Measurements from ENCODE around the gene ATP8A2. TPM values are rescaled to one million over a fixed set of nuclear protein-coding genes. Genes with fewer than 3 reads are reported as not detected.
"Not testable (repeated sequence)": the region's sequence is repeated elsewhere in the genome, so short reads cannot be mapped to it uniquely, and the experiment has no call there.

The ATP8A2 gene
- 10 to 100 TPM in 1 of 4 donors, 1 to 10 TPM in 3; 5.2 to 11.3 (median 6.8) TPM for polyA plus RNA-seq (ENCODE audit: insufficient read length in 4 of 4)

GRCh38 chr13:25371875-25372283, at the start of gene ATP8A2:
TSS of gene ATP8A2 (plus strand) at chr13:25371974. CDS start at chr13:25372213, 239 bp downstream.
- DNase-seq (ENCODE audit: low read depth in 4 of 4, low spot score in 3 of 4) = no peak

- DNase-seq (ENCODE audit: low read depth in 4 of 4, low spot score in 3 of 4) = no peak
Measured at GRCh38 chr13:25324100-25324499, 47.7 kb upstream of the ATP8A2 start.

- DNase-seq (ENCODE audit: low read depth in 4 of 4, low spot score in 3 of 4) = no peak
Measured at GRCh38 chr13:25329706-25330105, 42.1 kb upstream of the ATP8A2 start.

GRCh38 chr13:25330541-25330940, 41.2 kb upstream of the ATP8A2 start:
- DNase-seq (ENCODE audit: low read depth in 4 of 4, low spot score in 3 of 4) = no peak

- DNase-seq (ENCODE audit: low read depth in 4 of 4, low spot score in 3 of 4) = no peak
Measured at GRCh38 chr13:25335856-25336255, 35.9 kb upstream of the ATP8A2 start.

GRCh38 chr13:25345576-25345975, 26.2 kb upstream of the ATP8A2 start:
- DNase-seq (ENCODE audit: low read depth in 4 of 4, low spot score in 3 of 4) = no peak

GRCh38 chr13:25347151-25347550, 24.6 kb upstream of the ATP8A2 start:
- DNase-seq (ENCODE audit: low read depth in 4 of 4, low spot score in 3 of 4) = no peak

GRCh38 chr13:25351404-25351803, 20.4 kb upstream of the ATP8A2 start:
- DNase-seq (ENCODE audit: low read depth in 4 of 4, low spot score in 3 of 4) = no peak

- no peak for DNase-seq (ENCODE audit: low read depth in 4 of 4, low spot score in 3 of 4)
Measured at GRCh38 chr13:25352230-25352629, 19.5 kb upstream of the ATP8A2 start.

GRCh38 chr13:25352806-25353205, 19.0 kb upstream of the ATP8A2 start:
- no peak for DNase-seq (ENCODE audit: low read depth in 4 of 4, low spot score in 3 of 4)

GRCh38 chr13:25353344-25353743, 18.4 kb upstream of the ATP8A2 start:
- no peak for DNase-seq (ENCODE audit: low read depth in 4 of 4, low spot score in 3 of 4)

GRCh38 chr13:25354377-25354776, 17.4 kb upstream of the ATP8A2 start:
- DNase-seq (ENCODE audit: low read depth in 4 of 4, low spot score in 3 of 4) = no peak

GRCh38 chr13:25360443-25360842, 11.3 kb upstream of the ATP8A2 start:
- DNase-seq (ENCODE audit: low read depth in 4 of 4, low spot score in 3 of 4) = not testable (repeated sequence)

GRCh38 chr13:25365720-25366235, 6.0 kb upstream of the ATP8A2 start:
- no peak for DNase-seq (ENCODE audit: low read depth in 4 of 4, low spot score in 3 of 4)

- DNase-seq (ENCODE audit: low read depth in 4 of 4, low spot score in 3 of 4) = no peak
Measured at GRCh38 chr13:25371158-25371874, 458 bp upstream of the ATP8A2 start.

- DNase-seq (ENCODE audit: low read depth in 4 of 4, low spot score in 3 of 4) = no peak
Measured at GRCh38 chr13:25372284-25373081, 709 bp downstream of the ATP8A2 start.

- DNase-seq (ENCODE audit: low read depth in 4 of 4, low spot score in 3 of 4) = no peak
Measured at GRCh38 chr13:25375727-25376358, 4.1 kb downstream of the ATP8A2 start.

- no peak for DNase-seq (ENCODE audit: low read depth in 4 of 4, low spot score in 3 of 4)
Measured at GRCh38 chr13:25377244-25377962, 5.6 kb downstream of the ATP8A2 start.

GRCh38 chr13:25378528-25378927, 6.8 kb downstream of the ATP8A2 start:
- no peak for DNase-seq (ENCODE audit: low read depth in 4 of 4, low spot score in 3 of 4)

- DNase-seq (ENCODE audit: low read depth in 4 of 4, low spot score in 3 of 4) = no peak
Measured at GRCh38 chr13:25379011-25379410, 7.2 kb downstream of the ATP8A2 start.

GRCh38 chr13:25380082-25380481, 8.3 kb downstream of the ATP8A2 start:
- DNase-seq (ENCODE audit: low read depth in 4 of 4, low spot score in 3 of 4) = no peak

Measured in left renal pelvis (tissue), 4 donors.